PC-3 (cell line): ENCODE results near the gene EFHC2.

Source experiments
- CTCF ChIP-seq: fragments of 300-600 bp; sonication (generic); conservative IDR thresholded peaks from 2 replicates; pipeline ENCODE4 v1.5.1; 2017; ENCODE audit warnings: antibody characterized with exemption, low read depth, mild to moderate bottlenecking, low read length
- EZH2phosphoT487 ChIP-seq: fragments of 300-600 bp; sonication (generic); IDR thresholded peaks from 2 replicates; pipeline ENCODE4 v1.6.1; 2018; ENCODE audit warnings: mild to moderate bottlenecking, antibody characterized with exemption, low read length, borderline replicate concordance

GRCh38 chrX:44099366-44099765 lies 244.1 kb downstream of the EFHC2 start:
- TF ChIP-seq CTCF (no peak), EZH2phosphoT487 (no peak)
